Left lung (tissue), 10 donors: ENCODE measurements around the gene LRRN2. TPM values are rescaled to one million over a fixed set of nuclear protein-coding genes. Genes with fewer than 3 reads are reported as not detected.

Source experiments
- ATAC-seq: fragments of 200-7000 bp; cut with Tn5 transposase; one replicate; pipeline ENCODE4 v1.9.1; 2020; ENCODE audit warnings: moderate library complexity
- DNase-seq, 4 donors: peaks; one replicate each; pipeline ENCODE4 v3.0.0-alpha.2; 2013 to 2020
- H3K27ac ChIP-seq, 2 donors: fragments of 200-600 bp; sonication (generic) in 1 of 2; one replicate each; pipeline versions ENCODE4 v1.5.0 to v1.8.0; 2020 to 2021
- H3K27me3 ChIP-seq, 2 donors: fragments of 200-600 bp; sonication (generic) in 1 of 2; one replicate each; pipeline versions ENCODE4 v1.5.0 to v1.8.0; 2020 to 2021
- H3K36me3 ChIP-seq, 2 donors: fragments of 200-600 bp; sonication (generic) in 1 of 2; one replicate each; pipeline versions ENCODE4 v1.5.0 to v1.8.0; 2020 to 2021
- H3K4me1 ChIP-seq, 2 donors: fragments of 200-600 bp; one replicate each; pipeline ENCODE4 v1.8.0; 2021
- H3K4me3 ChIP-seq, 2 donors: fragments of 200-600 bp; sonication (generic) in 1 of 2; one replicate each; pipeline versions ENCODE4 v1.5.0 to v1.8.0; 2020 to 2021; ENCODE audit warnings: mild to moderate bottlenecking in 1 of 2
- H3K9me3 ChIP-seq, 2 donors: fragments of 200-600 bp; sonication (generic) in 1 of 2; one replicate each; pipeline versions ENCODE4 v1.5.0 to v1.8.0; 2020 to 2021
- intact Hi-C, 2 donors: fragments of 100-400 bp; cut with DNase I; formaldehyde crosslinking; loops; one replicate each; pipeline versions ENCODE4 v1.11.2 to v1.14.2; 2022
- polyA plus RNA-seq, 6 donors: library from polyadenylated mRNA; unstranded; fragments of 120-200 nt; gene quantifications; one replicate each; pipeline ENCODE4 v1.2.1, GENCODE V29; 2013; ENCODE audit not compliant: insufficient read length in 6 of 6
- total RNA-seq, 2 donors: library from RNA; stranded (reverse); fragmentation: NEBNext Ultra II Directional; extraction: Animal tissue kit (Norgen Biotek cat#: 25700); gene quantifications; one replicate each; pipeline ENCODE4 v1.2.1, GENCODE V29; 2021
- TF ChIP-seq, protein P1 (sequence below), 2 donors: fragments of 200-600 bp; sonication (generic) in 1 of 2; IDR thresholded peaks; one replicate each; pipeline versions ENCODE4 v1.5.0 to v1.8.0; 2021; ENCODE audit warnings: antibody characterized with exemption in 2 of 2
- donor health status: DM: no; HTN: yes; CAD: no.
- donor health status: DM: no; HTN: no; CAD: no.

LRRN2 gene
- total and polyA plus RNA-seq, 8 donors = 1.6 to 7.1 (median 2.0) TPM

DNA sequence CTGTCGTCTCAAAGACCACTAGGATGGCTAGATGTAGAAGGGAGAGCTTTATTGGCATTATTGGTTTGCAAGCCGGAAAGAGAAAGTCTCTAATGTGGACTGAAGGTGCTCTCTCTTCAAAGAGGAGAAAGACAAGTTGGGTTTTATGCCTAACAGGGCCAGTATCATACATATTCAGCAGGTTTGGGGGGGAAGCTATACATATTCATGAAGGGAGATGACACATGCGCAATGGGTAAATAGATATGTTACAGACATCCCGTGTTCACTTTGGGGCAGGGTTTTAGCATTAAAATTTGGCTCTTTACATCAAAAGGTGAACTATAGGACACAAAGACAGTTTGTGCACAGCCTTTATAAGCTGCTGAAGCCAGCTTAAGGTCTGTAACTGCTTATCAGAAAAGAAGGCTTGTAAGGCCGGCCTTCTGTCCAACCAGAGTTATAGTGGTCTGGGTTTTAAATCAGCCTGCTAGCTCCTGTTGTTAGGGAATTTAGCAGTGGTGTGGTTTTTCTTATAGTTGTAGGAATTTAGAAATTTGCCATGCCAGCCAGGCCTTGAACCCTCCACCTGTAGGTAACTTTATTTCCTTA is 46.5 kb upstream of the LRRN2 start:
- no peaks in the 10 kb centered on the region for H3K4me1 ChIP-seq
- ATAC-seq (no peak), DNase-seq (no peak)
- no peaks in the 10 kb centered on the region for H3K36me3 ChIP-seq
- H3K27ac ChIP-seq = no peak overlapping the region
- H3K4me3 ChIP-seq = no peak overlapping the region
- H3K9me3 ChIP-seq = no peaks in the 10 kb centered on the region
- H3K27me3 ChIP-seq = peaks cover 0 to 55% of the 10 kb centered on the region in 2 donors
- TF ChIP-seq, protein P1, sequence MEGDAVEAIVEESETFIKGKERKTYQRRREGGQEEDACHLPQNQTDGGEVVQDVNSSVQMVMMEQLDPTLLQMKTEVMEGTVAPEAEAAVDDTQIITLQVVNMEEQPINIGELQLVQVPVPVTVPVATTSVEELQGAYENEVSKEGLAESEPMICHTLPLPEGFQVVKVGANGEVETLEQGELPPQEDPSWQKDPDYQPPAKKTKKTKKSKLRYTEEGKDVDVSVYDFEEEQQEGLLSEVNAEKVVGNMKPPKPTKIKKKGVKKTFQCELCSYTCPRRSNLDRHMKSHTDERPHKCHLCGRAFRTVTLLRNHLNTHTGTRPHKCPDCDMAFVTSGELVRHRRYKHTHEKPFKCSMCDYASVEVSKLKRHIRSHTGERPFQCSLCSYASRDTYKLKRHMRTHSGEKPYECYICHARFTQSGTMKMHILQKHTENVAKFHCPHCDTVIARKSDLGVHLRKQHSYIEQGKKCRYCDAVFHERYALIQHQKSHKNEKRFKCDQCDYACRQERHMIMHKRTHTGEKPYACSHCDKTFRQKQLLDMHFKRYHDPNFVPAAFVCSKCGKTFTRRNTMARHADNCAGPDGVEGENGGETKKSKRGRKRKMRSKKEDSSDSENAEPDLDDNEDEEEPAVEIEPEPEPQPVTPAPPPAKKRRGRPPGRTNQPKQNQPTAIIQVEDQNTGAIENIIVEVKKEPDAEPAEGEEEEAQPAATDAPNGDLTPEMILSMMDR (IDR thresholded peaks at IDR 0.05) = no peak
- intact Hi-C loops = no loop called here

GRCh38 chr1:204731509-204731908 is 46.0 kb upstream of the LRRN2 start:
- no peak overlapping the region for H3K4me3 ChIP-seq
- TF ChIP-seq, protein P1 (IDR thresholded peaks at IDR 0.05) = no peak
- peaks cover 0 to 55% of the 10 kb centered on the region in 2 donors for H3K27me3 ChIP-seq
- ATAC-seq (no peak), DNase-seq (no peak)
- intact Hi-C loops = no loop called here
- H3K27ac ChIP-seq = no peak overlapping the region
- no peaks in the 10 kb centered on the region for H3K36me3 ChIP-seq
- no peaks in the 10 kb centered on the region for H3K4me1 ChIP-seq
- no peaks in the 10 kb centered on the region for H3K9me3 ChIP-seq

GRCh38 chr1:204730826-204731459 is 45.4 kb upstream of the LRRN2 start:
- TF ChIP-seq, protein P1 (IDR thresholded peaks at IDR 0.05) = no peak
- DNase-seq (no peak), ATAC-seq (no peak)
- H3K4me3 ChIP-seq = no peak overlapping the region
- H3K36me3 ChIP-seq = no peaks in the 10 kb centered on the region
- H3K27ac ChIP-seq = no peak overlapping the region
- intact Hi-C loops = no loop called here
- H3K4me1 ChIP-seq = no peaks in the 10 kb centered on the region
- no peaks in the 10 kb centered on the region for H3K9me3 ChIP-seq
- H3K27me3 ChIP-seq = peaks cover 0 to 51% of the 10 kb centered on the region in 2 donors

DNA sequence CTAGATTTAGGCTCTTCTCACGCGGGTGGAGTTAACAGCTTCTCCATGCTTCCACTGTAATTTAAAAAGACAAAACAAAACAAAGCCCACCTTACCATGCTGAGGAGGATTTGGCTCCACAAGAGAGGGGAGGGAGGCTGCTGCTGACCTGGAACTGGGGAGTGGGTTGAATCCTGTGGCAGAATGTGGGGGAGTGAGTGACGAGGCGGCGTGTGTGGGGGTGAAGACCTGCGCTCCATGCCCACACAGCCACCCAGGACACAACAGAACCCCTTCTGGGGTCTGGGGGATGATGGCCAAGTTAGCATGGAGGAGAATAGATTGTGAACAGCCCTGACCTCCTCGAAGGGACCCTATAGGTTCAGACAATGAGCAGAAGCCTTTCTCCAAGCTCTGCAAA is 44.0 kb upstream of the LRRN2 start:
- Histone ChIP-seq H3K36me3 (no peaks in the 10 kb centered on the region), H3K27me3 (peaks cover 0 to 60% of the 10 kb centered on the region in 2 donors), H3K4me1 (no peaks in the 10 kb centered on the region), H3K27ac (no peak overlapping the region), H3K4me3 (no peak overlapping the region), H3K9me3 (no peaks in the 10 kb centered on the region)
- intact Hi-C loops = no loop called here
- ATAC-seq (no peak), DNase-seq (no peak)
- TF ChIP-seq, protein P1 (IDR thresholded peaks at IDR 0.05) = no peak

DNA sequence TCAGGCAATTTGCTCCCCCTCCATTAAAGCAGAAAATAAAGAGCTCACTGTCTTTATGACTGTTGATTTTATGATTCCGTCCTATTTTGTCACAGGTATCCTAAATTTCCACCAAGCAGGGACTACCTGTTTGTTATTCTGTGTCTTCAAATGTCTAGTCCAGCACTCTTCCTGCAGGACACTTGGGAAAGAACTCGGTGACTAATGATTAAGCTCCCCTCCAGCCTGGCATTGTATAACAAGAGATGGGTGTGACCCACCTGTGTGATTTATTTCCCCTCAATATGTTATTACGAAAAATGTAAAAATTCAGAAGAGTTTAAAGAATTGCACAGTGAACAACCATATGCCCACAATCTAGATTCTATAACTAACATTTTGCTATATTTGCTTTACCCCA is 42.9 kb upstream of the LRRN2 start:
- Histone ChIP-seq H3K9me3 (no peaks in the 10 kb centered on the region), H3K36me3 (no peaks in the 10 kb centered on the region), H3K27me3 (peaks cover 0 to 50% of the 10 kb centered on the region in 2 donors), H3K4me3 (no peak overlapping the region), H3K4me1 (no peaks in the 10 kb centered on the region), H3K27ac (no peak overlapping the region)
- DNase-seq (no peak), ATAC-seq (peak; percentile 16)
- TF ChIP-seq, protein P1 (IDR thresholded peaks at IDR 0.05) = no peak
- intact Hi-C loops = no loop called here
